Naive thymus-derived CD4-positive, alpha-beta T cell (primary cell): ENCODE results near the gene STAMBP. TPM values are rescaled to one million over a fixed set of nuclear protein-coding genes. Genes with fewer than 3 reads are reported as not detected.

ENCODE experiments used
- ATAC-seq: fragments of 150-1000 bp; cut with Tn5 transposase; 2 replicates; pipeline ENCODE4 v1.10.0; 2021; ENCODE audit warnings: mild to moderate bottlenecking, moderate library complexity
- CTCF ChIA-PET: fragments of 350-600 bp; sonication (Branson Sonifier 250); formaldehyde crosslinking; loops from one replicate; lab custom pipeline; 2021; ENCODE audit warnings: antibody characterized with exemption; lab: Charles Lee
- POLR2A ChIA-PET: fragments of 350-600 bp; sonication (Branson Sonifier 250); formaldehyde crosslinking; loops from one replicate; lab custom pipeline; 2021; ENCODE audit warnings: antibody characterized with exemption, inconsistent platforms; lab: Charles Lee
- DNase-seq, 9 donors: peaks; one replicate each; pipeline versions ENCODE4 v3.0.0 to v3.0.0-alpha.2; 2020 to 2022; ENCODE audit warnings: mixed read lengths in 1 of 9
- H3K27ac ChIP-seq: one replicate; pipeline ENCODE4 v1.7.0; 2013; ENCODE audit warnings: mild to moderate bottlenecking, low read depth, low read length, moderate library complexity
- H3K27me3 ChIP-seq, 2 donors: one replicate each; pipeline ENCODE4 v1.7.0; 2013; ENCODE audit warnings: low read length in 2 of 2, mild to moderate bottlenecking in 2 of 2, moderate library complexity in 2 of 2; ENCODE audit not compliant: control insufficient read depth in 2 of 2, insufficient read depth in 2 of 2
- H3K36me3 ChIP-seq, 3 experiments: 1 replicate in 2 of 3; 2 replicates in 1 of 3; pipeline ENCODE4 v1.7.0; 2013; ENCODE audit warnings: low read length in 3 of 3, mild to moderate bottlenecking in 3 of 3, moderate library complexity in 1 of 3; ENCODE audit not compliant: insufficient read depth in 3 of 3, control insufficient read depth in 2 of 3
- H3K4me1 ChIP-seq, 2 donors: one replicate each; pipeline ENCODE4 v1.7.0; 2013; ENCODE audit warnings: low read length in 2 of 2, mild to moderate bottlenecking in 2 of 2, moderate library complexity in 1 of 2; ENCODE audit not compliant: control insufficient read depth in 2 of 2, insufficient read depth in 2 of 2
- H3K4me3 ChIP-seq: 2 replicates; pipeline ENCODE4 v1.7.0; 2013; ENCODE audit warnings: mild to moderate bottlenecking, low read length
- H3K9me3 ChIP-seq, 3 experiments: 1 replicate in 2 of 3; 2 replicates in 1 of 3; pipeline ENCODE4 v1.7.0; 2013; ENCODE audit warnings: low read length in 3 of 3; ENCODE audit not compliant: control insufficient read depth in 2 of 3
- H3K27ac Mint-ChIP-seq, 9 donors: one replicate each; pipeline ENCODE4 v1.8.0; 2020 to 2022; ENCODE audit warnings: mixed read lengths in 9 of 9, mild to moderate bottlenecking in 8 of 9, moderate library complexity in 5 of 9, inconsistent platforms in 2 of 9
- H3K27me3 Mint-ChIP-seq, 5 donors: one replicate each; pipeline ENCODE4 v1.8.0; 2021 to 2022; ENCODE audit warnings: mixed read lengths in 5 of 5, mild to moderate bottlenecking in 1 of 5
- H3K36me3 Mint-ChIP-seq, 5 donors: one replicate each; pipeline ENCODE4 v1.8.0; 2020 to 2022; ENCODE audit warnings: mixed read lengths in 5 of 5, mild to moderate bottlenecking in 3 of 5, inconsistent platforms in 1 of 5
- H3K4me1 Mint-ChIP-seq, 7 donors: one replicate each; pipeline ENCODE4 v1.8.0; 2020 to 2022; ENCODE audit warnings: mixed read lengths in 7 of 7, mild to moderate bottlenecking in 3 of 7, inconsistent platforms in 1 of 7
- H3K4me3 Mint-ChIP-seq, 10 donors: one replicate each; pipeline ENCODE4 v1.8.0; 2020 to 2022; ENCODE audit warnings: mild to moderate bottlenecking in 10 of 10, mixed read lengths in 10 of 10, moderate library complexity in 6 of 10, inconsistent platforms in 2 of 10
- H3K9me3 Mint-ChIP-seq, 11 donors: one replicate each; pipeline ENCODE4 v1.8.0; 2020 to 2022; ENCODE audit warnings: mixed read lengths in 11 of 11, mild to moderate bottlenecking in 4 of 11, inconsistent platforms in 1 of 11, moderate library complexity in 1 of 11
- intact Hi-C, 2 donors: fragments of 100-400 bp; cut with micrococcal nuclease; formaldehyde crosslinking; loops; one replicate each; pipeline ENCODE4 v1.15.1; 2023
- polyA plus RNA-seq, 2 donors: library from polyadenylated mRNA; unstranded; fragments of 300-500 nt; fragmentation: Illumina TruSeq; gene quantifications; one replicate each; pipeline ENCODE4 v1.2.3, GENCODE V29; 2021
- total RNA-seq, 6 experiments: library from RNA in 5 of 6; stranded (reverse) in 5 of 6; gene quantifications; 1 replicate in 5 of 6; 2 replicates in 1 of 6; pipeline ENCODE4 v1.2.3 and lab custom pipeline; 2021 to 2026

The STAMBP gene
- total and polyA plus RNA-seq, 7 experiments from 2014 or later: 22.2 to 44.5 (median 37.5) TPM

DNA sequence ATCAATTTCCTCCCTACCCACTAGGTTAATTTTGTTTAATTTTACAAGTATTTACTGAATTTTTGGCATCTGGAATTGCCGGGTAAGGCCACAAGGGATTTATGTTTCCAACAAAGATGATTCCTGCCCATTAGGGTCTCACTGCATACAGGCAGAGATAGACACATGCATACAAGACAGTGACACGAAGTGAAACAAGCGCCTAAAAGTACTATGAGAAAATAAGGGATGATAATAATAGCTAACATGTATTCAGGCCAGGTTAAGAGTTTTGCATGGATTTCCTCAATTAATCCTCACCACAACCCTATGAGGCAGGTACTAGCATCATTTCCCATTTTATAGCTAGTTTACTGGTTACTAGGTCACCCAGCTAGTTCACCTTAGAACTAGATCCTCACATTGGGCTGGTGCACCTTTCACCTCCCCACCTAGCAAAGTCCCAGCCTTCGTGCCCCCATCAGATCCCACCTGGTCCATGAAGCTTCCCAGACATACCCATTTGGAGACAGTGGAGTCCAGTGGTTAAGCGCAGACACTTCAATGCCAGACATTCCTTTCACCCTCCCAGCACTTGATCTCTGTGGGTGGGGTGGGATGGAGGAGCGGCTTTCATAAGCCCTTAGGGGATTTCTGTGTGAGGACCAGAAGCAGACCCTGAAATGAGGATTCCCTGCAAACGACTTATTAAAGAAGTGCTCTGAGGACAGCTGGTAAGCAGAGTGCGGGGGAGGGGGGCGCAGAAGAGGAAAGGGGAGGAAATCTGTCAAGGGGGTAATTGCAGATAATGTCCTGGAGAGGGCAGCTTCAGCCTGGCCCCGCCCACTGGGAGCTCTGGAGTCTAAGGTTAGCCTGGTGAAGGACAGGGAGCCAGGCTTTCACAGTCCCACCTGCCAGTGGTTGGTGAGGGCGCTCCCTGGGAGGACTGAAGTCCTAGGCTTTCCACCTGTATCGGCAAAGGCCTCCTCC lies 92.1 kb downstream of the STAMBP start:
- CTCF ChIA-PET: interaction anchor here (0.6 to 1.1 kb wide), 4 partner anchors 11 to 214 kb away, joined by 3 read pairs; no protein-coding TSS in a partner anchor
- intact Hi-C loops: loop anchor here in 1 of 2 donors (10.0 kb wide), 1 partner anchor 924 kb away; no protein-coding TSS in a partner anchor
- H3K4me3 Mint-ChIP-seq: no peak overlapping the region

DNA sequence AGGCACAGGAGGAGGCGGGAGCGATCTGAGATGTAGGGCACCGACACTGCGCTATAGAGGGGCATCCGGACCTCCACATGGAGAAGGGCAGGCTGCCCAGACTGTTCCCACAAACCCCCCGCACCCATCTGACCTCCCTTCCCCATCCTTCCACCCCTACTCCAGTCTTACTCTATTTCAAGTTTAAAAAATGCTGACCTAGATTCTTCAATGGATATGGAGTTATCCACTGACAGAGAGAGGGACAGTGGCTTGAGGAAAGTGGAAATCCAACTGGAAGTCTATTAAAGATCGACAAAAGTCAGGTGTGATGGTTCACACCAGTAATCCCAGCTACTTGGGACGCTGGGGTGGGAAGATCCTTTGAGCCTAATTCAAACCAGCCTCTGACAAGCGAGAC lies 92.8 kb downstream of the STAMBP start:
- Mint-ChIP-seq H3K4me1 (peaks cover 0 to 22% (median 7%) of the 10 kb centered on the region in 7 donors), H3K4me3 (no peak overlapping the region), H3K9me3 (peaks cover 0 to under 1% (median 0%) of the 10 kb centered on the region in 11 donors), H3K36me3 (peaks cover 0 to under 1% (median 0%) of the 10 kb centered on the region in 5 donors), H3K27ac (peak overlapping the region in 3 of 9 donors; percentile 19 to 28 (median 25)), H3K27me3 (no peaks in the 10 kb centered on the region)
- Histone ChIP-seq H3K9me3 (no peaks in the 10 kb centered on the region), H3K27me3 (no peaks in the 10 kb centered on the region), H3K4me1 (peaks cover 5% of the 10 kb centered on the region in 2 donors), H3K36me3 (no peaks in the 10 kb centered on the region), H3K4me3 (no peak overlapping the region), H3K27ac (no peak overlapping the region)
- no peak for ATAC-seq
- ChIA-PET CTCF (interaction anchor here (0.6 to 1.1 kb wide), 4 partner anchors 12 to 213 kb away, joined by 3 read pairs; no protein-coding TSS in a partner anchor), POLR2A (interaction anchor here (1.7 kb wide), 1 partner anchor 10 kb away, joined by 5 read pairs; no protein-coding TSS in a partner anchor)
- no peak for DNase-seq
- intact Hi-C loops: loop anchor here in 1 of 2 donors (10.0 kb wide), 1 partner anchor 923 kb away; no protein-coding TSS in a partner anchor

More for the DNA sequence above, 92.1 kb downstream of the STAMBP start:
- Histone ChIP-seq H3K4me3 (no peak overlapping the region), H3K36me3 (no peaks in the 10 kb centered on the region), H3K9me3 (no peaks in the 10 kb centered on the region), H3K27ac (no peak overlapping the region), H3K27me3 (no peaks in the 10 kb centered on the region), H3K4me1 (peaks cover under 1 to 1% of the 10 kb centered on the region in 2 donors)
- ATAC-seq (peak; percentile 59), DNase-seq (peak in 7 of 9 donors; percentile 9 to 36 (median 25))
- Mint-ChIP-seq H3K27ac (peak overlapping the region in 1 of 9 donors; percentile 22), H3K36me3 (no peaks in the 10 kb centered on the region), H3K27me3 (no peaks in the 10 kb centered on the region), H3K9me3 (no peaks in the 10 kb centered on the region), H3K4me1 (peaks cover 0 to 17% (median under 1%) of the 10 kb centered on the region in 7 donors)
- POLR2A ChIA-PET: interaction anchor here (0.8 to 1.7 kb wide), 2 partner anchors 9 to 56 kb away, joined by 3 to 5 read pairs; no protein-coding TSS in a partner anchor

- intact Hi-C loops: loop anchor here in 1 of 2 donors (10.0 kb wide), 1 partner anchor 922 kb away; no protein-coding TSS in a partner anchor
- Mint-ChIP-seq H3K4me3 (no peak overlapping the region), H3K9me3 (peaks cover 0 to 3% (median 0%) of the 10 kb centered on the region in 11 donors), H3K27ac (peak overlapping the region in 5 of 9 donors; percentile 10 to 36 (median 25)), H3K36me3 (peaks cover 0 to 2% (median 0%) of the 10 kb centered on the region in 5 donors), H3K27me3 (no peaks in the 10 kb centered on the region), H3K4me1 (peaks cover 2 to 21% (median 13%) of the 10 kb centered on the region in 7 donors)
- no peaks in the 10 kb centered on the region for H3K9me3 ChIP-seq
- H3K27me3 ChIP-seq: no peaks in the 10 kb centered on the region
- no peaks in the 10 kb centered on the region for H3K36me3 ChIP-seq
- POLR2A ChIA-PET: no interaction called here
- CTCF ChIA-PET: no interaction called here
- no peak for ATAC-seq
- no peak for DNase-seq
- no peak overlapping the region for H3K27ac ChIP-seq
- H3K4me1 ChIP-seq: peaks cover 6 to 10% of the 10 kb centered on the region in 2 donors
- no peak overlapping the region for H3K4me3 ChIP-seq
Measured at GRCh38 chr2:73922681-73923080, 93.9 kb downstream of the STAMBP start.

Other genes with a start within 250 kb of the STAMBP start
- gene NAT8, start 186.5 kb upstream of the STAMBP start, total RNA-seq: not detected
- gene NAT8, start 186.5 kb upstream of the STAMBP start, polyA plus RNA-seq: not detected
- gene TPRKB, start 91.6 kb upstream of the STAMBP start, total RNA-seq: 10 to 100 TPM; 16.5 to 34.6 (median 27.5) TPM
- 10 to 100 TPM; 62.0 to 87.9 TPM for gene TPRKB, start 91.6 kb upstream of the STAMBP start, polyA plus RNA-seq
- 10 to 100 TPM; 32.0 to 54.1 (median 43.8) TPM for gene DUSP11, start 48.9 kb upstream of the STAMBP start, total RNA-seq
- 10 to 100 TPM; 61.6 to 70.9 TPM for gene DUSP11, start 48.9 kb upstream of the STAMBP start, polyA plus RNA-seq
- gene C2orf78, start 44.8 kb upstream of the STAMBP start, total RNA-seq: not detected
- gene C2orf78, start 44.8 kb upstream of the STAMBP start, polyA plus RNA-seq: not detected
- gene ACTG2, start 64.0 kb downstream of the STAMBP start, total RNA-seq: not detected
- not detected for gene ACTG2, start 64.0 kb downstream of the STAMBP start, polyA plus RNA-seq
- 10 to 100 TPM; 43.1 to 73.9 (median 65.8) TPM for gene DGUOK, start 97.9 kb downstream of the STAMBP start, total RNA-seq
- gene DGUOK, start 97.9 kb downstream of the STAMBP start, polyA plus RNA-seq: 100 to 1,000 TPM; 207 to 220 TPM
- 10 to 100 TPM; 19.1 to 38.6 (median 28.6) TPM for gene TET3, start 155.9 kb downstream of the STAMBP start, total RNA-seq
- 1 to 10 TPM in 1 of 2 donors, under 1 TPM in 1; 0.77 to 1.1 TPM for gene TET3, start 155.9 kb downstream of the STAMBP start, polyA plus RNA-seq